H9 (cell line): ENCODE measurements around the gene RABGAP1L. TPM values are rescaled to one million over a fixed set of nuclear protein-coding genes. Genes with fewer than 3 reads are reported as not detected.
A peak's percentile ranks its signal among the peaks of the same experiment; 100 is the strongest.

Experiments used
- DNase-seq: peaks from one replicate; pipeline ENCODE4 v3.0.0-alpha.2; 2017
- H2AFZ ChIP-seq: one replicate; pipeline ENCODE4 v1.6.1; 2013; ENCODE audit warnings: mild to moderate bottlenecking, low read length, control low read depth, moderate library complexity
- H2AK5ac ChIP-seq: 2 replicates; pipeline ENCODE4 v1.6.1; 2013; ENCODE audit warnings: low read length, control low read depth, mixed read lengths; ENCODE audit not compliant: insufficient read length
- H2BK120ac ChIP-seq: one replicate; pipeline ENCODE4 v1.6.1; 2013; ENCODE audit warnings: low read depth, mild to moderate bottlenecking, low read length, control low read depth, inconsistent platforms; ENCODE audit not compliant: poor library complexity, severe bottlenecking
- H2BK12ac ChIP-seq: 2 replicates; pipeline ENCODE4 v1.6.1; 2013; ENCODE audit warnings: low read length, control low read depth, mixed read lengths, low read depth; ENCODE audit not compliant: insufficient read length
- H2BK15ac ChIP-seq: 2 replicates; pipeline ENCODE4 v1.6.1; 2013; ENCODE audit warnings: low read depth, low read length, control low read depth
- H2BK20ac ChIP-seq: one replicate; pipeline ENCODE4 v1.6.1; 2013; ENCODE audit warnings: low read depth, mild to moderate bottlenecking, low read length, control low read depth, inconsistent platforms; ENCODE audit not compliant: poor library complexity, severe bottlenecking
- H2BK5ac ChIP-seq: 2 replicates; pipeline ENCODE4 v1.6.1; 2013; ENCODE audit warnings: low read length, control low read depth, mixed read lengths; ENCODE audit not compliant: insufficient read length
- H3K14ac ChIP-seq: 2 replicates; pipeline ENCODE4 v1.6.1; 2013; ENCODE audit warnings: low read length, control low read depth; ENCODE audit not compliant: insufficient read depth
- H3K18ac ChIP-seq: 2 replicates; pipeline ENCODE4 v1.6.1; 2013; ENCODE audit warnings: low read depth, mild to moderate bottlenecking, mixed read lengths, low read length, control low read depth; ENCODE audit not compliant: insufficient read length
- H3K23ac ChIP-seq: 2 replicates; pipeline ENCODE4 v1.6.1; 2013; ENCODE audit warnings: low read length, control low read depth, mixed read lengths, low read depth; ENCODE audit not compliant: insufficient read length
- H3K23me2 ChIP-seq: 2 replicates; pipeline ENCODE4 v1.6.1; 2013; ENCODE audit warnings: low read depth, mild to moderate bottlenecking, mixed read lengths, low read length, control low read depth; ENCODE audit not compliant: insufficient read length, poor library complexity, severe bottlenecking
- H3K27ac ChIP-seq: 2 replicates; pipeline ENCODE4 v1.5.1; 2013; ENCODE audit warnings: low read length, control low read depth, mixed read lengths, low read depth; ENCODE audit not compliant: insufficient read length
- H3K27me3 ChIP-seq: 2 replicates; pipeline ENCODE4 v1.6.1; 2013; ENCODE audit warnings: low read length, control low read depth, inconsistent platforms; ENCODE audit not compliant: insufficient read depth
- H3K4ac ChIP-seq: 2 replicates; pipeline ENCODE4 v1.6.1; 2013; ENCODE audit warnings: low read depth, mild to moderate bottlenecking, control low read depth, inconsistent platforms, low read length, moderate library complexity
- H3K4me1 ChIP-seq: 2 replicates; pipeline ENCODE4 v1.6.1; 2013; ENCODE audit warnings: low read length, control low read depth, inconsistent platforms; ENCODE audit not compliant: insufficient read depth
- H3K4me2 ChIP-seq: 2 replicates; pipeline ENCODE4 v1.6.1; 2013; ENCODE audit warnings: low read length, control low read depth, mixed read lengths; ENCODE audit not compliant: insufficient read length, insufficient read depth
- H3K56ac ChIP-seq: 2 replicates; pipeline ENCODE4 v1.6.1; 2013; ENCODE audit warnings: low read depth, mild to moderate bottlenecking, mixed read lengths, low read length, control low read depth; ENCODE audit not compliant: insufficient read length
- H3K79me1 ChIP-seq: 2 replicates; pipeline ENCODE4 v1.6.1; 2013; ENCODE audit warnings: low read depth, mild to moderate bottlenecking, moderate library complexity, low read length, control low read depth, inconsistent platforms; ENCODE audit not compliant: insufficient read depth, poor library complexity, severe bottlenecking
- H3K79me2 ChIP-seq: 2 replicates; pipeline ENCODE4 v1.6.1; 2013; ENCODE audit warnings: low read length, control low read depth, inconsistent platforms; ENCODE audit not compliant: insufficient read depth
- H3K9ac ChIP-seq: 2 replicates; pipeline ENCODE4 v1.6.1; 2013; ENCODE audit warnings: low read length, control low read depth, mixed read lengths; ENCODE audit not compliant: insufficient read length; ENCODE audit errors: extremely low read depth
- H3K9me3 ChIP-seq: one replicate; pipeline ENCODE4 v1.6.1; 2013; ENCODE audit warnings: low read depth, low read length, inconsistent platforms; ENCODE audit not compliant: control insufficient read depth
- H3T11ph ChIP-seq: one replicate; pipeline ENCODE4 v1.6.1; 2013; ENCODE audit warnings: mild to moderate bottlenecking, low read length, control low read depth, inconsistent platforms
- H4K20me1 ChIP-seq: one replicate; pipeline ENCODE4 v1.6.1; 2013; ENCODE audit not compliant: control insufficient read depth, insufficient read length, insufficient read depth
- H4K5ac ChIP-seq: 2 replicates; pipeline ENCODE4 v1.6.1; 2013; ENCODE audit warnings: low read depth, mild to moderate bottlenecking, mixed read lengths, low read length, control low read depth; ENCODE audit not compliant: insufficient read length
- H4K8ac ChIP-seq: replicated peaks from 2 replicates; pipeline ENCODE4 v1.6.1; 2013; ENCODE audit warnings: low read length, control low read depth, mixed read lengths, low read depth; ENCODE audit not compliant: insufficient read length
- H4K91ac ChIP-seq: 2 replicates; pipeline ENCODE4 v1.6.1; 2013; ENCODE audit warnings: low read depth, mild to moderate bottlenecking, moderate library complexity, mixed read lengths, low read length, control low read depth; ENCODE audit not compliant: insufficient read length
- H3K27ac Mint-ChIP-seq, 3 experiments: 2 replicates in 2 of 3; 3 replicates in 1 of 3; pipeline ENCODE4 v1.8.0; 2020 to 2021; ENCODE audit warnings: mixed read lengths in 3 of 3, mild to moderate bottlenecking in 1 of 3, moderate library complexity in 1 of 3
- H3K27me3 Mint-ChIP-seq: 2 replicates; pipeline ENCODE4 v1.8.0; 2021; ENCODE audit warnings: low read depth, mild to moderate bottlenecking, moderate library complexity, mixed read lengths
- H3K36me3 Mint-ChIP-seq, 3 experiments: 2 replicates in 2 of 3; 3 replicates in 1 of 3; pipeline ENCODE4 v1.8.0; 2020 to 2021; ENCODE audit warnings: low read depth in 3 of 3, mixed read lengths in 3 of 3; ENCODE audit not compliant: insufficient read depth in 1 of 3
- H3K4me1 Mint-ChIP-seq, 2 experiments: 2 replicates each; pipeline ENCODE4 v1.8.0; 2020; ENCODE audit warnings: mixed read lengths in 2 of 2
- H3K4me3 Mint-ChIP-seq, 2 experiments: 2 replicates in 1 of 2; 3 replicates in 1 of 2; pipeline ENCODE4 v1.8.0; 2020 to 2021; ENCODE audit warnings: mild to moderate bottlenecking in 2 of 2, mixed read lengths in 2 of 2, moderate library complexity in 1 of 2
- H3K9me3 Mint-ChIP-seq, 2 experiments: 2 replicates in 1 of 2; 3 replicates in 1 of 2; pipeline ENCODE4 v1.8.0; 2020; ENCODE audit warnings: mild to moderate bottlenecking in 2 of 2, mixed read lengths in 2 of 2, moderate library complexity in 1 of 2
- CTCF ChIP-seq: fragments of 200-600 bp; sonication (generic); conservative IDR thresholded peaks from 3 replicates; pipeline ENCODE4 v1.8.0; 2021; ENCODE audit warnings: antibody characterized with exemption, mild to moderate bottlenecking
- WGBS: extraction: QIAGEN DNeasy Blood & Tissue Kit; methylation state at CpG from one replicate; pipeline ENCODE4 v1.1.7; 2013; ENCODE audit warnings: missing lambda C conversion rate, low lambda C conversion rate, mixed read lengths; ENCODE audit not compliant: insufficient read length; ENCODE audit errors: extremely low coverage; 5-methylcytosine and 5-hydroxymethylcytosine counted together
- total RNA-seq: library from RNA; stranded (reverse); gene quantifications from 2 replicates; pipeline ENCODE4 v1.2.1, GENCODE V29; 2021

The RABGAP1L gene
- total RNA-seq, 1 experiment from 2014 or later: 147 TPM

- peak; percentile 83 for TF ChIP-seq CTCF
- H3K27me3 Mint-ChIP-seq: no peaks in the 10 kb centered on the region
- Histone ChIP-seq H3K4me1 (peaks cover 5% of the 10 kb centered on the region; the same call in 1 of the 2 replicates), H2BK5ac (no peak overlapping the region), H4K8ac (no peak overlapping the region), H4K91ac (no peak overlapping the region), H2AK5ac (no peak overlapping the region), H3K18ac (no peak overlapping the region), H4K5ac (no peak overlapping the region), H2BK15ac (no peak overlapping the region), H2BK20ac (no peak overlapping the region), H4K20me1 (no peaks in the 10 kb centered on the region), H3K9ac (no peak overlapping the region), H3K79me2 (no peaks in the 10 kb centered on the region), H3K56ac (no peak overlapping the region), H3K9me3 (no peaks in the 10 kb centered on the region), H2BK120ac (no peak overlapping the region), H3K4me2 (no peak overlapping the region), H3T11ph (no peak overlapping the region), H3K27ac (no peak overlapping the region), H3K27me3 (no peaks in the 10 kb centered on the region), H3K79me1 (no peaks in the 10 kb centered on the region), H3K23ac (no peak overlapping the region), H2AFZ (no peak overlapping the region), H3K14ac (no peak overlapping the region), H3K4ac (no peak overlapping the region), H2BK12ac (no peak overlapping the region), H3K23me2 (no peaks in the 10 kb centered on the region)
- DNase-seq: no peak
- no peaks in the 10 kb centered on the region for H3K4me1 Mint-ChIP-seq
- H3K36me3 Mint-ChIP-seq: peaks cover 13 to 18% (median 13%) of the 10 kb centered on the region in 3 experiments
- no CpG with 5 or more reads among the region's 4 CpGs for WGBS
- peaks cover 6 to 9% of the 10 kb centered on the region in 2 experiments for H3K9me3 Mint-ChIP-seq
- H3K4me3 Mint-ChIP-seq: no peak overlapping the region
- H3K27ac Mint-ChIP-seq: no peak overlapping the region
These were observed 58.7 kb downstream of the RABGAP1L start for GRCh38 chr1:174217787-174218574.
